Esophagus squamous epithelium (tissue), 5 donors: ENCODE results near the gene CXCL8. TPM values are rescaled to one million over a fixed set of nuclear protein-coding genes. Genes with fewer than 3 reads are reported as not detected.

Source experiments
- DNase-seq: peaks from one replicate; lab custom pipeline; 2025; lab: John Stamatoyannopoulos, UW
- H3K27ac ChIP-seq, 4 donors: fragments of 200-600 bp; sonication (generic); one replicate each; pipeline ENCODE4 v1.5.1; 2016 to 2019; ENCODE audit warnings: mild to moderate bottlenecking in 1 of 4
- H3K27me3 ChIP-seq, 4 donors: fragments of 200-600 bp; sonication (generic); 1 replicate in 3 of 4; 2 replicates in 1 of 4; pipeline versions ENCODE4 v1.5.1 to v1.6.0; 2017 to 2021; ENCODE audit warnings: antibody characterized with exemption in 1 of 4
- H3K36me3 ChIP-seq, 3 donors: fragments of 200-600 bp; sonication (generic); one replicate each; pipeline ENCODE4 v1.5.1; 2016 to 2019
- H3K4me1 ChIP-seq, 3 donors: fragments of 200-600 bp; sonication (generic); one replicate each; pipeline ENCODE4 v1.5.1; 2017 to 2019
- H3K4me3 ChIP-seq, 4 donors: fragments of 200-600 bp; sonication (generic); 1 replicate in 3 of 4; 2 replicates in 1 of 4; pipeline ENCODE4 v1.5.1; 2016 to 2019; ENCODE audit warnings: mild to moderate bottlenecking in 2 of 4, moderate library complexity in 1 of 4
- H3K9me3 ChIP-seq, 3 donors: fragments of 200-600 bp; sonication (generic); one replicate each; pipeline ENCODE4 v1.5.1; 2016 to 2019
- CTCF ChIP-seq, 6 experiments: fragments of 450-650 bp in 4 of 6; fragments of 200-600 bp in 2 of 6; sonication (generic) in 2 of 6; IDR thresholded peaks; one replicate each; pipeline ENCODE4 v1.5.1; 2016 to 2019; ENCODE audit warnings: antibody characterized with exemption in 6 of 6, mild to moderate bottlenecking in 4 of 6, moderate library complexity in 4 of 6
- POLR2A ChIP-seq, 4 donors: fragments of 450-650 bp; IDR thresholded peaks; one replicate each; pipeline ENCODE4 v1.6.1; 2017; ENCODE audit warnings: antibody characterized with exemption in 4 of 4, mild to moderate bottlenecking in 4 of 4, moderate library complexity in 3 of 4
- WGBS, 2 donors: methylation state at CpG; one replicate each; pipeline ENCODE4 v1.1.5; 2018; 5-methylcytosine and 5-hydroxymethylcytosine counted together
- intact Hi-C: fragments of 100-400 bp; cut with DNase I; formaldehyde crosslinking; loops from one replicate; pipeline ENCODE4 v1.15.0; 2022
- total RNA-seq, 4 donors: library from RNA; depleted of rRNA; stranded (reverse); fragments of >200 nt; gene quantifications; one replicate each; pipeline ENCODE4 v1.1.0, GENCODE V29; 2016
- donor health status: DM: yes; HTN: yes; CAD: no.

Gene CXCL8
- total RNA-seq, 4 donors from 2014 or later = 0.76 to 90.2 (median 2.4) TPM; not detected in 1

DNA sequence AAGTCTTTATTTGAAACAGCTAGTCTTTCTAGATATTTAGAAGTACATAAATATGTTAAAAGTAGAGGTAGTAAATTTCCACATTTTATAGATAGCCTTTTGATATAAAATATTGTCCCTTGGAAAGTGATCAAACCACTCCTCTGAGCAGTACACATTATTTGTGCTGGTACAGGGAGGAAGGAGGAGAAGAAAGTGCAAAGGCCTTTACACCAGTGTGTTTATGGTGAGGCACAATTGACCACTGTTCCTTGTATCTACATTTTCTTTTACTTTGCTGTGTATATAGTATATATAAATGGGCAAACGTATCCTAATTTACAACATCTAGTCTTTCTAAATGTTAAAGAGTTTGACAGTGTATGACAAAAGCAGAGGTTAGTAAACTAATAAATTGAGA is 39.9 kb downstream of the CXCL8 start:
- no peak for TF ChIP-seq POLR2A (IDR thresholded peaks at IDR 0.05)
- H3K4me1 ChIP-seq = peaks cover 0 to 27% (median 9%) of the 10 kb centered on the region in 3 donors
- no peaks in the 10 kb centered on the region for H3K27me3 ChIP-seq
- H3K27ac ChIP-seq = no peak overlapping the region
- H3K36me3 ChIP-seq = no peaks in the 10 kb centered on the region
- H3K4me3 ChIP-seq = no peak overlapping the region
- no peaks in the 10 kb centered on the region for H3K9me3 ChIP-seq
- intact Hi-C loops = no loop called here
- DNase-seq = no peak
- WGBS, 2 donors = 84 to 85% methylated on average over 1 of the region's 1 CpG

GRCh38 chr4:73780834-73781233 is 40.5 kb downstream of the CXCL8 start:
- Histone ChIP-seq H3K27ac (no peak overlapping the region), H3K36me3 (no peaks in the 10 kb centered on the region), H3K4me1 (peaks cover 0 to 21% (median 9%) of the 10 kb centered on the region in 3 donors), H3K4me3 (no peak overlapping the region), H3K27me3 (no peaks in the 10 kb centered on the region), H3K9me3 (no peaks in the 10 kb centered on the region)
- 28 to 43% methylated on average over 2 of the region's 2 CpGs for WGBS, 2 donors
- DNase-seq = no peak
- intact Hi-C loops = no loop called here
- TF ChIP-seq POLR2A (IDR thresholded peaks at IDR 0.05) (no peak), CTCF (IDR thresholded peaks at IDR 0.05) (no peak)

DNA sequence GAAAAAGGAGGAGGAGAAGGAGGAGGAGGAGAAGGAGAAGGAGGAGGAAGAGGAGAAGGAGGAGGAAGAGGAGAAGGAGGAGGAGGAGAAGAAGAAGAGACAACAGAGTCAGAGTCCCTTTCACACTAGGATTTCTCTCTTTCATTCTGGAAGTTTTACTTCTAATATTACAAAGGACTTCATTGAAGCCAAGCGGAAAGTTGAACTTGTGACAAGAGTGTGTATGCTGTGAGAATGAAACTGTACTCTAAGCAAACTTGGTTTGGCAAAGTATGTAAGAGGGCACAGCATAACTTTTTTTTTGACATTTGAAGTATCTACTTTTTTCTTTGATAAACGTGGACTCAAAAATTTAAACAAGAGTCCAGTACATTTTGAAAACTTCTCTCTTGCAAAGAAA is 48.0 kb downstream of the CXCL8 start:
- 40 to 52% methylated on average over 2 of the region's 2 CpGs for WGBS, 2 donors
- no peak for DNase-seq
- no peaks in the 10 kb centered on the region for H3K4me1 ChIP-seq
- no peak overlapping the region for H3K27ac ChIP-seq
- no peaks in the 10 kb centered on the region for H3K27me3 ChIP-seq
- no peaks in the 10 kb centered on the region for H3K9me3 ChIP-seq
- H3K36me3 ChIP-seq = no peaks in the 10 kb centered on the region
- intact Hi-C loops = no loop called here
- no peak overlapping the region for H3K4me3 ChIP-seq
- TF ChIP-seq POLR2A (IDR thresholded peaks at IDR 0.05) (no peak), CTCF (IDR thresholded peaks at IDR 0.05) (no peak)

Other genes starting within 250 kb of the CXCL8 start
- 1 to 10 TPM; 2.6 to 6.7 (median 4.3) TPM for gene RASSF6, start 120.1 kb upstream of the CXCL8 start, total RNA-seq
- gene CXCL6, start 96.1 kb downstream of the CXCL8 start, total RNA-seq = 10 to 100 TPM in 1 of 4 donors, 1 to 10 TPM in 1, under 1 TPM in 1, not detected in 1; 0.57 to 10.1 (median 9.4) TPM
- not detected for gene PF4V1, start 112.7 kb downstream of the CXCL8 start, total RNA-seq
- gene CXCL1, start 128.8 kb downstream of the CXCL8 start, total RNA-seq = 100 to 1,000 TPM in 1 of 4 donors, 10 to 100 TPM in 2, 1 to 10 TPM in 1; 9.5 to 152 (median 50.1) TPM
- not detected for gene PF4, start 241.5 kb downstream of the CXCL8 start, total RNA-seq
- gene PPBP, start 247.6 kb downstream of the CXCL8 start, total RNA-seq = under 1 TPM in 1 of 4 donors, not detected in 3; 0.92 TPM